Upper lobe of left lung (tissue), 4 donors: Measurements from ENCODE around the gene NECAP2.

Source experiments
- CTCF ChIP-seq, 6 experiments: fragments of 450-650 bp in 4 of 6; fragments of 200-600 bp in 2 of 6; sonication (generic) in 2 of 6; IDR thresholded peaks; one replicate each; pipeline ENCODE4 v1.5.1; 2016 to 2019; ENCODE audit warnings: antibody characterized with exemption in 6 of 6
- EP300 ChIP-seq, 4 donors: sonication (generic); formaldehyde crosslinking; IDR thresholded peaks; one replicate each; pipeline ENCODE4 v1.5.1; 2017; ENCODE audit warnings: antibody characterized with exemption in 4 of 4, control low read depth in 2 of 4
- POLR2A ChIP-seq, 4 donors: fragments of 450-650 bp; IDR thresholded peaks; one replicate each; pipeline ENCODE4 v1.5.1; 2016 to 2017; ENCODE audit warnings: antibody characterized with exemption in 4 of 4, mild to moderate bottlenecking in 2 of 4

GRCh38 chr1:16420424-16421118 lies 20.0 kb upstream of the NECAP2 start:
- TF ChIP-seq CTCF (IDR thresholded peaks at IDR 0.05) (no peak), POLR2A (IDR thresholded peaks at IDR 0.05) (no peak), EP300 (IDR thresholded peaks at IDR 0.05) (no peak)
